Ishikawa (cell line): ENCODE results near the gene LY86.

Source experiments
- CEBPB ChIP-seq: IDR thresholded peaks from 2 replicates; pipeline ENCODE4 v1.6.1; 2012
- CREB1 ChIP-seq: IDR thresholded peaks from 2 replicates; pipeline ENCODE4 v1.6.1; 2012; ENCODE audit warnings: low read depth
- EGR1 ChIP-seq: IDR thresholded peaks from 2 replicates; pipeline ENCODE4 v1.6.1; 2012
- EP300 ChIP-seq: IDR thresholded peaks from 2 replicates; pipeline ENCODE4 v1.6.1; 2012; ENCODE audit warnings: borderline replicate concordance
- FOXM1 ChIP-seq: IDR thresholded peaks from 2 replicates; pipeline ENCODE4 v1.6.1; 2012; ENCODE audit warnings: low read depth, borderline replicate concordance
- NFIC ChIP-seq: IDR thresholded peaks from 2 replicates; pipeline ENCODE4 v1.6.1; 2012
- RAD21 ChIP-seq: IDR thresholded peaks from 2 replicates; pipeline ENCODE4 v1.6.1; 2012; ENCODE audit warnings: low read depth
- TAF1 ChIP-seq: IDR thresholded peaks from 2 replicates; pipeline ENCODE4 v1.6.1; 2012; ENCODE audit warnings: low read depth, mild to moderate bottlenecking
- TCF12 ChIP-seq: IDR thresholded peaks from 2 replicates; pipeline ENCODE4 v1.6.1; 2012; ENCODE audit warnings: low read depth
- TEAD4 ChIP-seq: IDR thresholded peaks from 2 replicates; pipeline ENCODE4 v1.6.1; 2012
- YY1 ChIP-seq: IDR thresholded peaks from 2 replicates; pipeline ENCODE4 v1.6.1; 2012; ENCODE audit warnings: low read depth
- ZBTB7A ChIP-seq: IDR thresholded peaks from 2 replicates; pipeline ENCODE4 v1.6.1; 2012; ENCODE audit warnings: low read depth
- TF ChIP-seq, protein P1 (sequence below): IDR thresholded peaks from 2 replicates; pipeline ENCODE4 v1.6.1; 2012
- TF ChIP-seq, protein P2 (sequence below): IDR thresholded peaks from 2 replicates; pipeline ENCODE4 v1.6.1; 2012; ENCODE audit warnings: low read depth, mild to moderate bottlenecking
- TF ChIP-seq, protein P3 (sequence below): IDR thresholded peaks from 2 replicates; pipeline ENCODE4 v1.6.1; 2012

The LY86 gene

DNA sequence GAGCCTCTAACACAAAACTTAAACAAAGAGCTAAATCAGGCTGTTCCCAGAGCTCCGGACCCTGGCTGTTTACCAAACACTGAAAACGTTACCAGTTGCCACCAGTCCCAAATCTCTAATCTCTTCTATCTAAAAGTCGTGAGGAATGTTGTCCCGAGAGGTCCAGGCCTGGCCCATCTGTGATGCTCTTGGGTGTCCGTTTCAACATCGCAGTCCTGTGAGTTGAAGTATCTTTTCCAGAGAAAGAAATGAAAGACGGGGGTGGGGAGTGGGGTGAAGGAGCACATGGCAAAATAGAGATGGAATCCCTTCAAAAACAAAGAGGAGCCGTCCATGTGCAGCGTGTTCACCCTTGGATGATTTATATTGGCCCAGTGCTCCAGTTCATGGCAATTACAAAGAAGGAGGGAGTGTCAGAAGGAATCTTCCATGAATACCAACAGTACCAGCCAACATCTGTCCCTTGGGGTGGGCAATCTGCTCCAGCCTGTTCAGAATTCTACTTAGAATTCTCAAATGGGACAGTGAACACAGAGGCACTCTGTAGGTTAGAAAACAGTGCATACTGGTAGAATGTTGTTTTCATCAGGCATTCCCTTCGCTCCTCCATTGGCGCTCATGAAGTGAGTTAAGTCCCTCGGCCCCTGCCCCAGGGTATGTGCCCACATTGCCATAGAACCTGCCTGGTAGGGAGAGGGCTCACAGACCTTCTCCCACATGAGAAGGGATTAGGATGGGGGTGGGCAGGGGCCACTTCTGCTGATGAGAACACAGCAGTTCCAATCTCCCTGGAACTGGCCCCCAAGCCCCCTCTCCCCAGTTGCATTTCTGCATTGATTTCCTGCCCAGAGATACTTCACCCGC, 112.1 kb downstream of the LY86 start:
- no peak for TF ChIP-seq EP300
- TF ChIP-seq, protein P1, sequence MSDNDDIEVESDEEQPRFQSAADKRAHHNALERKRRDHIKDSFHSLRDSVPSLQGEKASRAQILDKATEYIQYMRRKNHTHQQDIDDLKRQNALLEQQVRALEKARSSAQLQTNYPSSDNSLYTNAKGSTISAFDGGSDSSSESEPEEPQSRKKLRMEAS: peak; percentile 16; the same call in 1 of the 2 replicates

DNA sequence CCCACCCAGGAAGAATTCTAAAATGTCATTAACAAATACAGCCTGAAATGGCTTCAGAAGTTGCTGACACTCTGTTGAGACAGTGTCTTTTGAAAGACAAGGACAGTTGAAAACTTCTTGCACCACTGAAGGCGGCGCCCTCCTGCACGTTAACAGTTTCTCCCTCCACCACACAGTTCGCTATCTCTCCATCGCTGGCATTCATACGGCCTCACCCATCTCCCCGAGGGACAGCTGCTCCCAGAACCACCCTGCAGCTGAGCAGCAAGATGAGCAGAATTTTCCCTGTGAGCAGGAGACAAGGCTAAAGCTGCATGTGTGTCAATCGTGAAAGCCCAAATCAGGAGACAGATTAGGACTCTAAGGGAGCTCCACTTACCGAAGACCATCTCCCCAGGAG, 113.3 kb downstream of the LY86 start:
- no peak for TF ChIP-seq RAD21
- TF ChIP-seq, protein P2, sequence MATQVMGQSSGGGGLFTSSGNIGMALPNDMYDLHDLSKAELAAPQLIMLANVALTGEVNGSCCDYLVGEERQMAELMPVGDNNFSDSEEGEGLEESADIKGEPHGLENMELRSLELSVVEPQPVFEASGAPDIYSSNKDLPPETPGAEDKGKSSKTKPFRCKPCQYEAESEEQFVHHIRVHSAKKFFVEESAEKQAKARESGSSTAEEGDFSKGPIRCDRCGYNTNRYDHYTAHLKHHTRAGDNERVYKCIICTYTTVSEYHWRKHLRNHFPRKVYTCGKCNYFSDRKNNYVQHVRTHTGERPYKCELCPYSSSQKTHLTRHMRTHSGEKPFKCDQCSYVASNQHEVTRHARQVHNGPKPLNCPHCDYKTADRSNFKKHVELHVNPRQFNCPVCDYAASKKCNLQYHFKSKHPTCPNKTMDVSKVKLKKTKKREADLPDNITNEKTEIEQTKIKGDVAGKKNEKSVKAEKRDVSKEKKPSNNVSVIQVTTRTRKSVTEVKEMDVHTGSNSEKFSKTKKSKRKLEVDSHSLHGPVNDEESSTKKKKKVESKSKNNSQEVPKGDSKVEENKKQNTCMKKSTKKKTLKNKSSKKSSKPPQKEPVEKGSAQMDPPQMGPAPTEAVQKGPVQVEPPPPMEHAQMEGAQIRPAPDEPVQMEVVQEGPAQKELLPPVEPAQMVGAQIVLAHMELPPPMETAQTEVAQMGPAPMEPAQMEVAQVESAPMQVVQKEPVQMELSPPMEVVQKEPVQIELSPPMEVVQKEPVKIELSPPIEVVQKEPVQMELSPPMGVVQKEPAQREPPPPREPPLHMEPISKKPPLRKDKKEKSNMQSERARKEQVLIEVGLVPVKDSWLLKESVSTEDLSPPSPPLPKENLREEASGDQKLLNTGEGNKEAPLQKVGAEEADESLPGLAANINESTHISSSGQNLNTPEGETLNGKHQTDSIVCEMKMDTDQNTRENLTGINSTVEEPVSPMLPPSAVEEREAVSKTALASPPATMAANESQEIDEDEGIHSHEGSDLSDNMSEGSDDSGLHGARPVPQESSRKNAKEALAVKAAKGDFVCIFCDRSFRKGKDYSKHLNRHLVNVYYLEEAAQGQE: no peak
- no peak for TF ChIP-seq YY1
- no peak for TF ChIP-seq TEAD4
- no peak for TF ChIP-seq FOXM1
- TF ChIP-seq CEBPB: no peak
- TF ChIP-seq TAF1: no peak
- TF ChIP-seq CREB1: no peak
- no peak for TF ChIP-seq NFIC
- TF ChIP-seq ZBTB7A: no peak
- TF ChIP-seq, protein P3, sequence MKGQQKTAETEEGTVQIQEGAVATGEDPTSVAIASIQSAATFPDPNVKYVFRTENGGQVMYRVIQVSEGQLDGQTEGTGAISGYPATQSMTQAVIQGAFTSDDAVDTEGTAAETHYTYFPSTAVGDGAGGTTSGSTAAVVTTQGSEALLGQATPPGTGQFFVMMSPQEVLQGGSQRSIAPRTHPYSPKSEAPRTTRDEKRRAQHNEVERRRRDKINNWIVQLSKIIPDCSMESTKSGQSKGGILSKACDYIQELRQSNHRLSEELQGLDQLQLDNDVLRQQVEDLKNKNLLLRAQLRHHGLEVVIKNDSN: no peak
- TF ChIP-seq TCF12: no peak
- TF ChIP-seq EGR1: no peak
- TF ChIP-seq, protein P1: no peak
- TF ChIP-seq EP300: no peak

DNA sequence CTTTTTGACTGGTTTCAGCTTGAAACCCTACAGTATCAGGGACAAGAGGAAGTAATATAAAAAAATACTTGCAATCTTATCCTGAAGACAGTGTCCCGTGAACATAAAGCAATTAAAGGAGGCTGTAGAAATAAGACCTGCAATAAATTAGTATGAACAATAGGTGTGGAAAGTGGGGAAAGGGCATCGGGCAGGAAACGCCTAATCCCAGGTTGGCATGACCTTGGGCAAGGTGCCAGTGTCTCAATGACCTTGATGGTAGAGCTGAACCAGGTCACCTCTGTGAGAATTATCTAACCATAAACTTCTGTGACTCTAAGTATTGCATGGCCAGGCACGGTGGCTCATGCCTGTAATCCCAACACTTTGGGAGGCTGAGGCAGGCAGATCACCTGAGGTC, 115.2 kb downstream of the LY86 start:
- TF ChIP-seq, protein P1: no peak
- TF ChIP-seq EGR1 (no peak), TAF1 (no peak), ZBTB7A (no peak), NFIC (peak; percentile 91), FOXM1 (peak; percentile 95), EP300 (peak; percentile 97), CREB1 (no peak), TEAD4 (peak; percentile 68), RAD21 (no peak), CEBPB (no peak; the same call in 1 of the 2 replicates), YY1 (no peak), TCF12 (peak; percentile 95)
- TF ChIP-seq, protein P2: no peak
- TF ChIP-seq, protein P3: no peak
